Liver (tissue), 9 donors: ENCODE data around the gene AIG1. TPM values are rescaled to one million over a fixed set of nuclear protein-coding genes. Genes with fewer than 3 reads are reported as not detected.

Source experiments
- DNase-seq: peaks from one replicate; pipeline ENCODE4 v3.0.0-alpha.2; 2017; ENCODE audit warnings: low spot score
- H3K27ac ChIP-seq, 2 donors: one replicate each; pipeline ENCODE4 v1.7.0; 2013; ENCODE audit warnings: inconsistent platforms in 2 of 2, low read length in 2 of 2, control low read depth in 1 of 2, low read depth in 1 of 2, mild to moderate bottlenecking in 1 of 2
- H3K27me3 ChIP-seq, 4 donors: one replicate each; pipeline versions ENCODE4 v1.6.1 to v1.7.0; 2013; ENCODE audit warnings: low read length in 3 of 4, inconsistent platforms in 1 of 4, mild to moderate bottlenecking in 1 of 4, moderate library complexity in 1 of 4; ENCODE audit not compliant: control insufficient read depth in 4 of 4, insufficient read depth in 4 of 4
- H3K36me3 ChIP-seq, 4 donors: one replicate each; pipeline versions ENCODE4 v1.6.1 to v1.7.0; 2013; ENCODE audit warnings: low read length in 3 of 4, mild to moderate bottlenecking in 3 of 4, low read depth in 1 of 4, moderate library complexity in 1 of 4; ENCODE audit not compliant: control insufficient read depth in 4 of 4, insufficient read depth in 3 of 4
- H3K4me1 ChIP-seq, 4 donors: one replicate each; pipeline versions ENCODE4 v1.6.1 to v1.7.0; 2013; ENCODE audit warnings: low read length in 3 of 4, mild to moderate bottlenecking in 3 of 4, moderate library complexity in 1 of 4; ENCODE audit not compliant: control insufficient read depth in 4 of 4, insufficient read depth in 4 of 4
- H3K4me3 ChIP-seq, 3 donors: one replicate each; pipeline versions ENCODE4 v1.6.1 to v1.7.0; 2013; ENCODE audit warnings: low read length in 3 of 3, control low read depth in 1 of 3, low read depth in 1 of 3, mild to moderate bottlenecking in 1 of 3
- H3K9ac ChIP-seq, 2 donors: one replicate each; pipeline ENCODE4 v1.7.0; 2013; ENCODE audit warnings: low read length in 2 of 2, mild to moderate bottlenecking in 2 of 2, moderate library complexity in 2 of 2, control low read depth in 1 of 2, low read depth in 1 of 2
- H3K9me3 ChIP-seq, 4 donors: one replicate each; pipeline versions ENCODE4 v1.6.1 to v1.7.0; 2013; ENCODE audit warnings: low read length in 3 of 4; ENCODE audit not compliant: control insufficient read depth in 4 of 4
- EGR1 ChIP-seq, 2 donors: IDR thresholded peaks; 2 replicates each; pipeline ENCODE4 v1.6.1; 2016 to 2018; ENCODE audit warnings: antibody characterized with exemption in 2 of 2, low read depth in 2 of 2
- FOXA1 ChIP-seq: IDR thresholded peaks from 2 replicates; pipeline ENCODE4 v1.6.1; 2016; ENCODE audit warnings: antibody characterized with exemption
- FOXA2 ChIP-seq: IDR thresholded peaks from 2 replicates; pipeline ENCODE4 v1.6.1; 2016; ENCODE audit warnings: antibody characterized with exemption
- GABPA ChIP-seq, 2 donors: IDR thresholded peaks in 1 of 2; conservative IDR thresholded peaks in 1 of 2; 2 replicates each; pipeline ENCODE4 v1.6.1; 2016; ENCODE audit warnings: antibody characterized with exemption in 2 of 2, mild to moderate bottlenecking in 1 of 2, moderate library complexity in 1 of 2
- HNF4A ChIP-seq, 2 donors: conservative IDR thresholded peaks; 2 replicates each; pipeline ENCODE4 v1.6.1; 2016; ENCODE audit warnings: antibody characterized with exemption in 2 of 2, mild to moderate bottlenecking in 2 of 2
- HNF4G ChIP-seq: IDR thresholded peaks from 2 replicates; pipeline ENCODE4 v1.6.1; 2016; ENCODE audit warnings: antibody characterized with exemption
- JUND ChIP-seq, 2 donors: IDR thresholded peaks; 2 replicates each; pipeline ENCODE4 v1.6.1; 2016; ENCODE audit warnings: antibody characterized with exemption in 2 of 2
- NR2F2 ChIP-seq: IDR thresholded peaks from 2 replicates; pipeline ENCODE4 v1.6.1; 2016; ENCODE audit warnings: antibody characterized with exemption
- RAD21 ChIP-seq, 2 donors: IDR thresholded peaks; 2 replicates each; pipeline ENCODE4 v1.6.1; 2016; ENCODE audit warnings: antibody characterized with exemption in 2 of 2, mild to moderate bottlenecking in 2 of 2
- RXRA ChIP-seq, 2 donors: IDR thresholded peaks; 2 replicates each; pipeline ENCODE4 v1.6.1; 2017 to 2018; ENCODE audit warnings: antibody characterized with exemption in 2 of 2, mild to moderate bottlenecking in 1 of 2
- SP1 ChIP-seq: IDR thresholded peaks from 2 replicates; pipeline ENCODE4 v1.6.1; 2018; ENCODE audit warnings: antibody characterized with exemption, mild to moderate bottlenecking
- TAF1 ChIP-seq: conservative IDR thresholded peaks from 2 replicates; pipeline ENCODE4 v1.6.1; 2016; ENCODE audit warnings: antibody characterized with exemption, mild to moderate bottlenecking
- YY1 ChIP-seq: IDR thresholded peaks from 2 replicates; pipeline ENCODE4 v1.6.1; 2016; ENCODE audit warnings: antibody characterized with exemption, mild to moderate bottlenecking
- WGBS: extraction: QIAGEN DNeasy Blood & Tissue Kit; methylation state at CpG from one replicate; pipeline ENCODE4 v1.1.7; 2013; 5-methylcytosine and 5-hydroxymethylcytosine counted together
- polyA plus RNA-seq, 2 donors: library from polyadenylated mRNA; stranded (reverse) in 1 of 2; unstranded in 1 of 2; fragments of 200-250 nt in 1 of 2; fragments of >200 nt in 1 of 2; fragmentation: Nextera tagmentation in 1 of 2; extraction: Ambion mirVana in 1 of 2; gene quantifications; one replicate each; pipeline versions ENCODE4 v1.2.1 to v1.2.3, GENCODE V29; 2013 to 2015
- total RNA-seq, 2 donors: library from RNA; depleted of rRNA; stranded (reverse); fragments of >200 nt; gene quantifications; one replicate each; pipeline ENCODE4 v1.2.3, GENCODE V29; 2014
- TF ChIP-seq, protein P1 (sequence below): IDR thresholded peaks from 2 replicates; pipeline ENCODE4 v1.6.1; 2016; ENCODE audit warnings: antibody characterized with exemption
- TF ChIP-seq, protein P2 (sequence below): IDR thresholded peaks from 2 replicates; pipeline ENCODE4 v1.6.1; 2016; ENCODE audit warnings: antibody characterized with exemption, mild to moderate bottlenecking
- TF ChIP-seq, protein P3 (sequence below): IDR thresholded peaks from 2 replicates; pipeline ENCODE4 v1.6.1; 2016; ENCODE audit warnings: antibody characterized with exemption
- TF ChIP-seq, protein P4 (sequence below): IDR thresholded peaks from 2 replicates; pipeline ENCODE4 v1.6.1; 2016; ENCODE audit warnings: antibody characterized with exemption
- TF ChIP-seq, protein P5 (sequence below): fragments of 150-350 bp; IDR thresholded peaks from 2 replicates; pipeline ENCODE4 v1.5.1; 2017; ENCODE audit warnings: improper control_type of control experiment, low read depth, low read length; ENCODE audit not compliant: missing input control
- donor health status: healthy.
- donor health status: healthy.
- donor health status: healthy.
- donor health status: healthy.
- donor health status: healthy.

AIG1 gene
- total and polyA plus RNA-seq, 4 donors, result 74.8 to 169 (median 121) TPM

DNA sequence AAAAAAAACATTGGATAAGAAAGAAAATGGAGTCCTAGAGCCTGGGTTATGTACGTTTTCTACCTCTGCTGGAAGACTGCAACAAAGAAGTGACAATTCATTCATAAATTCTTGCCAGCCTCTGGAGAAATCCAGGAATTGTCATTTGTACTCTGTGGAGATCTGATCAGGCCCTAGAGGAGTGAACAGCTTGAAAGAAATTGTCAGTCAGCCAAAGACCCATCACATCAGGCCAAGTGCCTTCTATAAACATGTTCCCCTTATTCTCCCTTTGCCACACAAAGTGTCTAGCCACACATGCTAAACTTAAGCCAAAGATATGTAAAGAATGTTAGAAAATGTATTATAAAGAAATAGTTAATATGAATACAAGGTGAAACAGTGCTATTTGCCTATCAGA is 237.4 kb downstream of the AIG1 start:
- Histone ChIP-seq H3K9ac (no peak overlapping the region), H3K4me1 (peaks cover 0 to 2% (median under 1%) of the 10 kb centered on the region in 4 donors), H3K9me3 (no peaks in the 10 kb centered on the region), H3K36me3 (peaks cover 0 to 12% (median 9%) of the 10 kb centered on the region in 4 donors), H3K27ac (no peak overlapping the region), H3K4me3 (no peak overlapping the region), H3K27me3 (no peaks in the 10 kb centered on the region)
- TF ChIP-seq RXRA (IDR thresholded peaks at IDR 0.05) (no peak), RAD21 (IDR thresholded peaks at IDR 0.05) (no peak), EGR1 (IDR thresholded peaks at IDR 0.05; ENCODE audit: low read depth in 2 of 2) (no peak), JUND (IDR thresholded peaks at IDR 0.05) (no peak), TAF1 (no peak), HNF4G (no peak), FOXA2 (no peak), FOXA1 (no peak), NR2F2 (no peak), SP1 (no peak), YY1 (no peak), HNF4A (conservative IDR thresholded peaks at IDR 0.05) (no peak), GABPA (IDR thresholded peaks at IDR 0.05 in 1 of 2, conservative IDR thresholded peaks at IDR 0.05 in 1 of 2) (no peak)
- TF ChIP-seq, protein P1, sequence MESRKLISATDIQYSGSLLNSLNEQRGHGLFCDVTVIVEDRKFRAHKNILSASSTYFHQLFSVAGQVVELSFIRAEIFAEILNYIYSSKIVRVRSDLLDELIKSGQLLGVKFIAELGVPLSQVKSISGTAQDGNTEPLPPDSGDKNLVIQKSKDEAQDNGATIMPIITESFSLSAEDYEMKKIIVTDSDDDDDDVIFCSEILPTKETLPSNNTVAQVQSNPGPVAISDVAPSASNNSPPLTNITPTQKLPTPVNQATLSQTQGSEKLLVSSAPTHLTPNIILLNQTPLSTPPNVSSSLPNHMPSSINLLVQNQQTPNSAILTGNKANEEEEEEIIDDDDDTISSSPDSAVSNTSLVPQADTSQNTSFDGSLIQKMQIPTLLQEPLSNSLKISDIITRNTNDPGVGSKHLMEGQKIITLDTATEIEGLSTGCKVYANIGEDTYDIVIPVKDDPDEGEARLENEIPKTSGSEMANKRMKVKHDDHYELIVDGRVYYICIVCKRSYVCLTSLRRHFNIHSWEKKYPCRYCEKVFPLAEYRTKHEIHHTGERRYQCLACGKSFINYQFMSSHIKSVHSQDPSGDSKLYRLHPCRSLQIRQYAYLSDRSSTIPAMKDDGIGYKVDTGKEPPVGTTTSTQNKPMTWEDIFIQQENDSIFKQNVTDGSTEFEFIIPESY, result no peak
- TF ChIP-seq, protein P2, sequence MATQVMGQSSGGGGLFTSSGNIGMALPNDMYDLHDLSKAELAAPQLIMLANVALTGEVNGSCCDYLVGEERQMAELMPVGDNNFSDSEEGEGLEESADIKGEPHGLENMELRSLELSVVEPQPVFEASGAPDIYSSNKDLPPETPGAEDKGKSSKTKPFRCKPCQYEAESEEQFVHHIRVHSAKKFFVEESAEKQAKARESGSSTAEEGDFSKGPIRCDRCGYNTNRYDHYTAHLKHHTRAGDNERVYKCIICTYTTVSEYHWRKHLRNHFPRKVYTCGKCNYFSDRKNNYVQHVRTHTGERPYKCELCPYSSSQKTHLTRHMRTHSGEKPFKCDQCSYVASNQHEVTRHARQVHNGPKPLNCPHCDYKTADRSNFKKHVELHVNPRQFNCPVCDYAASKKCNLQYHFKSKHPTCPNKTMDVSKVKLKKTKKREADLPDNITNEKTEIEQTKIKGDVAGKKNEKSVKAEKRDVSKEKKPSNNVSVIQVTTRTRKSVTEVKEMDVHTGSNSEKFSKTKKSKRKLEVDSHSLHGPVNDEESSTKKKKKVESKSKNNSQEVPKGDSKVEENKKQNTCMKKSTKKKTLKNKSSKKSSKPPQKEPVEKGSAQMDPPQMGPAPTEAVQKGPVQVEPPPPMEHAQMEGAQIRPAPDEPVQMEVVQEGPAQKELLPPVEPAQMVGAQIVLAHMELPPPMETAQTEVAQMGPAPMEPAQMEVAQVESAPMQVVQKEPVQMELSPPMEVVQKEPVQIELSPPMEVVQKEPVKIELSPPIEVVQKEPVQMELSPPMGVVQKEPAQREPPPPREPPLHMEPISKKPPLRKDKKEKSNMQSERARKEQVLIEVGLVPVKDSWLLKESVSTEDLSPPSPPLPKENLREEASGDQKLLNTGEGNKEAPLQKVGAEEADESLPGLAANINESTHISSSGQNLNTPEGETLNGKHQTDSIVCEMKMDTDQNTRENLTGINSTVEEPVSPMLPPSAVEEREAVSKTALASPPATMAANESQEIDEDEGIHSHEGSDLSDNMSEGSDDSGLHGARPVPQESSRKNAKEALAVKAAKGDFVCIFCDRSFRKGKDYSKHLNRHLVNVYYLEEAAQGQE, result no peak
- TF ChIP-seq, protein P3, sequence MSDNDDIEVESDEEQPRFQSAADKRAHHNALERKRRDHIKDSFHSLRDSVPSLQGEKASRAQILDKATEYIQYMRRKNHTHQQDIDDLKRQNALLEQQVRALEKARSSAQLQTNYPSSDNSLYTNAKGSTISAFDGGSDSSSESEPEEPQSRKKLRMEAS, result no peak
- TF ChIP-seq, protein P4, sequence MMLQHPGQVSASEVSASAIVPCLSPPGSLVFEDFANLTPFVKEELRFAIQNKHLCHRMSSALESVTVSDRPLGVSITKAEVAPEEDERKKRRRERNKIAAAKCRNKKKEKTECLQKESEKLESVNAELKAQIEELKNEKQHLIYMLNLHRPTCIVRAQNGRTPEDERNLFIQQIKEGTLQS, result no peak
- TF ChIP-seq, protein P5, sequence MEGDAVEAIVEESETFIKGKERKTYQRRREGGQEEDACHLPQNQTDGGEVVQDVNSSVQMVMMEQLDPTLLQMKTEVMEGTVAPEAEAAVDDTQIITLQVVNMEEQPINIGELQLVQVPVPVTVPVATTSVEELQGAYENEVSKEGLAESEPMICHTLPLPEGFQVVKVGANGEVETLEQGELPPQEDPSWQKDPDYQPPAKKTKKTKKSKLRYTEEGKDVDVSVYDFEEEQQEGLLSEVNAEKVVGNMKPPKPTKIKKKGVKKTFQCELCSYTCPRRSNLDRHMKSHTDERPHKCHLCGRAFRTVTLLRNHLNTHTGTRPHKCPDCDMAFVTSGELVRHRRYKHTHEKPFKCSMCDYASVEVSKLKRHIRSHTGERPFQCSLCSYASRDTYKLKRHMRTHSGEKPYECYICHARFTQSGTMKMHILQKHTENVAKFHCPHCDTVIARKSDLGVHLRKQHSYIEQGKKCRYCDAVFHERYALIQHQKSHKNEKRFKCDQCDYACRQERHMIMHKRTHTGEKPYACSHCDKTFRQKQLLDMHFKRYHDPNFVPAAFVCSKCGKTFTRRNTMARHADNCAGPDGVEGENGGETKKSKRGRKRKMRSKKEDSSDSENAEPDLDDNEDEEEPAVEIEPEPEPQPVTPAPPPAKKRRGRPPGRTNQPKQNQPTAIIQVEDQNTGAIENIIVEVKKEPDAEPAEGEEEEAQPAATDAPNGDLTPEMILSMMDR, result no peak
- no peak for DNase-seq
- WGBS, result 93% methylated on average over 1 of the region's 1 CpG
